Suppressor macrophage (primary cell): ENCODE data around the gene MEP1A.
A peak's percentile ranks its signal among the peaks of the same experiment; 100 is the strongest.
"Not testable (repeated sequence)": the region's sequence is repeated elsewhere in the genome, so short reads cannot be mapped to it uniquely, and the experiment has no call there.

Source experiments
- DNase-seq, 4 experiments: peaks; one replicate each; pipeline ENCODE4 v3.0.0-alpha.2; 2020 to 2022

The MEP1A gene

DNA sequence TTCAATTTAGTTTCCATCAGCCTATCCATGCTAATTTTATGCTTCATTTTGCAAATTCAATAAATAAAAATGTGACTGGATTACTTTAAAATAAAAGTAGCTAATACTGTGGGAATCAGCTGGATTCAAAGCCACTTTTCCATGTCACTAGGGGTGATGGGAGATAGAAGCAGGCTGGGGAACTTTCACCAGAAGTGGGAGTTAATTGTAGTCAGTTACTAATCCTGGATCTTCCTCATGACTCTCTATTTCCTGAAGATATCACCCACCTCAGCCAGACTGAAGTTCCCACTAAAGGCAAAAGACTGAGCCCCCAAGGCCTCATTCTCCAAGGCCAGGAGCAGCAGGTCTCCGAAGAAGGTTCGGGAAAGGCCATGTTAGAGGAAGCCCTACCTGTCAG lies 41.8 kb downstream of the MEP1A start:
- peak in 3 of 4 experiments; percentile 12 to 30 (median 19) for DNase-seq

GRCh38 chr6:46838033-46838432 lies 44.8 kb downstream of the MEP1A start:
- no peak for DNase-seq

DNA sequence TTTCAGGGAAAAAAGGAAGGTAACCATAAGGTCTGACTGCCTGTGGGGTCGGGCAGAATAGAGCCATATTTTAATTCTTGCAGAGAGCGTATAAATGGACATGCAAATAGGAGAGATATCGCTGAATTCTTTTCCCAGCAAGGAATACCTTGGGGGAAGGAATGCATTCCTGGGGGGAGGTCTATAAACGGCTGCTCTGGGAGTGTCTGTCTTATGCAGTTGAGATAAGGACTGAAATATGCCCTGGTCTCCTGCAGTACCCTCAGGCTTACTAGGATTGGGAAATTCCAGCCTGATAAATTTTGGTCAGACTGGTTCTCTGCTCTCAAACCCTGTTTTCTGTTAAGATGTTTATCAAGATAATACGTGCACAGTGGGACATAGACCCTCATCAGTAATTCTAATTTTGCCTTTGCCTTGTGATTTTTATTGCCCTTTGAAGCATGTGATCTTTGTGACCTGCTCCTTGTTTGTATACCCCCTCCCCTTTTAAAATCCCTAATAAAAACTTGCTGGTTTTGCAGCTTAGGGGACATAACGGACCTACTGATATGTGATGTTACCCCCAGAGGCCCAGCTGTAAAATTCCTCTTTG lies 49.2 kb downstream of the MEP1A start:
- not testable (repeated sequence) for DNase-seq

- no peak for DNase-seq
These were observed 51.9 kb downstream of the MEP1A start for GRCh38 chr6:46845126-46845525.

- peak; percentile 89 to 95 (median 94) for DNase-seq
These were observed 55.6 kb downstream of the MEP1A start for GRCh38 chr6:46848684-46849360.

- DNase-seq, result no peak
These were observed 56.1 kb downstream of the MEP1A start for GRCh38 chr6:46849361-46849690.

DNA sequence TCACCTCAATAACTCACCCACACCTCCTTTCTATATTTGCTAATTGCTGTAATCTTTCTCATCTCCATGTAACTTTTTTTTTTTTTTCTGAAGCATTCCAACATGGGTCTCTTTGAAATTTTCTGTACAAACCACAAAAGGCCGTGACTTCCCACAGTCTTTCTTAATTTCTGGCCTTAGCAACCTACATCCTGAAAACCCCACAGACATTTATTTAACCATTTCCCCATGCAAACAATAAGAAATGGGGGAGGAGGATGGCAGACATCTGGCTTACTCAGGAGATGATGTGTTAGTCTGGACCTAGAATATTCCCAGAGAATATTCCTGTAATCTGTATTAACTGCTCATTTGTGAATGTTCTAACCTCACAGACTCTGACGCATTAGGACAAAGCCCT lies 57.6 kb downstream of the MEP1A start:
- peak in 2 of 4 experiments; percentile 5 to 11 for DNase-seq

DNA sequence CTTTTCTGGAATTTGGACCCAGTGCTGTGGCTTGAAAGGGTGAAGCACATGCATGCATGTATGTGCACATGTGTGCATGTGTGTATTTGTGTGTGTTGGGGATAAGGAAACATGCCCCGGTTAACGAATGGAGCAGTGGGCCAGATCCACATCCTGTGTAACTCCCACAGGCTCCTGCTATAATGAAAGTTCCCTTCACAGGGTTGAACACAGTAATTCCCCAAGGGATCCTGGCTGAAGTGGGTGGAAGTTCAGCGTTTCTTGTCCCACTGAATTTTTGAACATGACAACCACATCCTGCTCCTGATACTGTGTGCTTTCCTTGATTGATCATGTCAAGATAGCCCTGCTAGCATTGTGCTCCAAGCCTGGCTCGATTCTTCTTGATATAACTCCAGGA lies 58.4 kb downstream of the MEP1A start:
- not testable (repeated sequence) for DNase-seq

- DNase-seq, result peak; percentile 48 to 69 (median 65)
These were observed 62.8 kb downstream of the MEP1A start for GRCh38 chr6:46855966-46856365.

DNA sequence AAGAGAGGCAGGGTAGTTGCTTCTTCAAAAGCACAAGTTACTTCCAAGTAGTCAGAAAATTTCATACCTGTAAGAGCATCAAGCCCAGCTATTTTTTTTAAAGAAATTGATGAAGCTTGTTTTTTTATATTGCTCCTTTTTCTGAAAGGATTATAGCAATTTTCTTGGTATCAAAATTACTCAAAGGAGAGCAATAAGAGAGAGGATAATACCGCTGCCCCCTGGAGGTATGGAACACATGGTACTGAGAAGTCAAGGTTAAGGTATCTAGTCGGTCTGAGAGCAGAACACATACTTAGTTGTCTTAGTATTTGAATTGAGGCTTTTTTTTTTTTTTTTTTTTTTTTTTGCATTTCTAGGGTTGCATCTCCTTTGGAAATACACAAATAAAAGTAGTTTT lies 69.2 kb downstream of the MEP1A start:
- no peak for DNase-seq

DNA sequence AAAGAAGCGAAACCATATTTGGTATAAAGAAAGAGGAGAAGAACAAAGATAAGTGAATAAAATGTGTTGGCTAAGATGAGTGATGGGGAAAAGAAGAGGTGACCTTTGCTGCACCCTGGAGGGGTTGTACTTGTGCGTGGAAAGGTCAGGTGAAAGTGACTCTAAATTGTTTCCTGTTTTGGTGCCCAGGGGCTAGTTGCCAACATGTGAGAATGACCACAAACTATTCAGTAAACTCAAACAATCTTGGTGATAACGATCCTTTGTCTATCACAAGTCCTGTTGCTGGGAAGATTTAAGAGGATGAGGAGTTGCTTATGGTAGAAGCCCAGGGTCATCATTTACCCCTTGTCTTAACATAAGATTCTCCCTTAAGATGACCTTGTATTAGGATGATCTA lies 70.6 kb downstream of the MEP1A start:
- no peak for DNase-seq

DNA sequence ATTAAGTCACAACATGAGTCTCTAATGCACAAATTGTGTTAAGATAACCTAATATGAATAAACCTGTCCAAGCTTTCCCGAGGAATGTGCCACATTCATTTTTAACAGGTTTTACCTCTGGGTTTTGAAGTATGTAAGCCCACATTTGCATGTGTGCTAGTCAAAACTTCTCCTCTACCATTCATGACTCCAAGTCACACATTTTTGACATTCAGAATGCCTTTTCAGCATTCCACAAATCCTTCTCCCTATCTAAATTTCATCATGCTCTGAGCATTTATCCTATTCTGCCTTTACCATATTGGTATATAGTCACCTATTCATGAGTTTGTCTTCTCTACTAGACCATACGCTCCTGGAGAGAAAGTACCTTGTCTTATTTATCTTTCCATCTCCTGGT lies 72.0 kb downstream of the MEP1A start:
- DNase-seq, result no peak

DNA sequence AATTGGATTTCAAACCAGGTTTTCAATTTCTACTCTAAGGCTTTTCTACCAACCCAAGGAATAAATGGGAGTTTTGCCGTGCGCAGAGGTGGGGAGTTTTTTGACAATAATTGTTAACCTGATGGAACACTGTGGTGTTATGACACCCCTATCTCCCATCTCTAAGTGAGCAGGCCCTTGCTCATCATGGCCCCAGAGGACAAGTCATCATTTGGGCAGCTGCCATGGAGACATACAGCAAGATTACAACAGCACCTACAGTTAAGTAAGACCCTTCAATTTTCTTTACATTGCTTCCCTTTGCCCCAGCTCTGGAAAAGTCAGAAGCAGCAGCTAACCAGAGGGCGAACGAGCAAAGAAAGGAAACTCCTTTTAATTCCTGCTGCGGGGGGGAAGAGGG lies 74.2 kb downstream of the MEP1A start:
- DNase-seq, result no peak

DNA sequence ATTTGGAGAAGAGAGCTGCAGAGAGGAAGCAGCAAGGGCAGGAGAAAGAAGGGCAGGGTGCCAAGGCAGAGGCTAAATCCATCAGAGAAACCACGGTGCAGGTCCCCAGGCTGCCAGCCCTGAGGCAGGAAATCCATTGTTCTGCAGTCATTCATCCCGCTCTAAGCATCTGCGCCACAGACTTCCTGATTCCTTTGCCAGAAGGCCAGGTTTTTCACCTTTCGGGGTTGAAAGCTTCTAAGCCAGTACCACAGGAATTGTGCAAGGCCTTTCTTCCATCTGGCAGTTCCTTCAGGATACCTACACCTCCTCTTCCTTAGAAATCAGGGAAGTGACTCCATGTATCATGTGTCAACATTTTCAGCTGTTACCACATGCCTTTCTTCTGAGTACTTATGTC lies 82.9 kb downstream of the MEP1A start:
- peak in 1 of 4 experiments; percentile 3 for DNase-seq

DNA sequence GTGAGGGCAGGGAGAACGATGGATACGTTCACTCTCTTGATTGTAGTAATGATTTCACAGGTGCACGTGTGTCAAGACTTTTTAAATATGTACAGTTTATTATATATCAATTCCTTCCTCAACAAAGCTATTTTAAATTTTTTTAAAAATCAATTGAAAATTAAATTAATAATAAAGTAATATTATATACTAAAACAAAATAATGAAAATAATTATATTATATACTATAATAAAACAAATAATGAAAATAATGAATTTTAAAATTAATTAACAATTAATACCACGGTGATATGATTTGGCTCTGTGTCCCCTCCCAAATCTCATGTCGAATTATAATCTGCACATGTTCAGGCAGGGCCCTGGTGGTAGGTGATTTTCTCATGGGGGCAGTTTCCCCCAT lies 85.8 kb downstream of the MEP1A start:
- no peak for DNase-seq

GRCh38 chr6:46882645-46883044 lies 89.5 kb downstream of the MEP1A start:
- no peak for DNase-seq

GRCh38 chr6:46888031-46888430 lies 94.8 kb downstream of the MEP1A start:
- no peak for DNase-seq

DNA sequence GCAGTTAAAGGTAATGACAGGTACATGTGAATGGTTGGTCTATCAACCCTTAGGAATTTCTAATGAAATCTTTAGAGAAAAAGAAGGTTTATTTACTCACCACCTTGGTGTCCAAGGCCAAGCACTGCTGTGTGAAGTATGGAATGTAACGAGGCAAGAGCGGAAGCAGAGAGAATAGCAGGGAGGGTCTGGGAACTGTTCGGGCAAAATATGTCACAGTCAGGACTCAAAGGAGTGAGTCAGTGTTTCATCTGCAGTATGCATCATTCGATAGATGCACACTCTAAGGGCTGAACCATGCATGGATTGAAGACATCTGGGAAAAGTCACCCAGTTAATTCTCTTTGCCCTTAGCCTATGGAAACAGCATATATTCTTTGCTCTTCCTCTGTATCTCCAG lies 95.4 kb downstream of the MEP1A start:
- DNase-seq, result no peak
